MCF 10A (cell line): ENCODE results near the gene BANP. TPM values are rescaled to one million over a fixed set of nuclear protein-coding genes. Genes with fewer than 3 reads are reported as not detected.
"Not testable (repeated sequence)": the region's sequence is repeated elsewhere in the genome, so short reads cannot be mapped to it uniquely, and the experiment has no call there.

Experiments
- BruUV-seq: library from RNA; stranded (reverse); fragments of 400-500 nt; replicated peaks from 2 replicates; lab custom pipeline; 2021; lab: Mats Ljungman, UMichigan
- CTCF ChIA-PET: fragments of 300-600 bp; sonication (Branson Sonifier 250); formaldehyde crosslinking; extraction: SDS; loops from one replicate; lab custom pipeline; 2021; ENCODE audit warnings: antibody characterized with exemption, inconsistent platforms; lab: Yijun Ruan, JAX
- POLR2A ChIA-PET: fragments of 300-600, 350-650 bp; sonication (Branson Sonifier 250); formaldehyde crosslinking; extraction: SDS; loops from one replicate; lab custom pipeline; 2020; ENCODE audit warnings: antibody characterized with exemption, inconsistent platforms; lab: Yijun Ruan, JAX
- DNase-seq: peaks from one replicate; pipeline ENCODE4 v3.0.0-alpha.2; 2018; ENCODE audit not compliant: unreplicated experiment
- H3K27ac Mint-ChIP-seq: one replicate; pipeline ENCODE4 v1.8.0; 2022; ENCODE audit warnings: mild to moderate bottlenecking, low read depth, mixed read lengths; ENCODE audit not compliant: unreplicated experiment
- H3K27me3 Mint-ChIP-seq: one replicate; pipeline ENCODE4 v1.8.0; 2022; ENCODE audit warnings: mixed read lengths; ENCODE audit not compliant: insufficient read depth, unreplicated experiment
- H3K36me3 Mint-ChIP-seq: one replicate; pipeline ENCODE4 v1.8.0; 2022; ENCODE audit warnings: mild to moderate bottlenecking, moderate library complexity, mixed read lengths; ENCODE audit not compliant: insufficient read depth, unreplicated experiment
- H3K4me1 Mint-ChIP-seq: one replicate; pipeline ENCODE4 v1.8.0; 2022; ENCODE audit warnings: mixed read lengths; ENCODE audit not compliant: insufficient read depth, unreplicated experiment
- H3K4me3 Mint-ChIP-seq: one replicate; pipeline ENCODE4 v1.8.0; 2022; ENCODE audit warnings: mild to moderate bottlenecking, moderate library complexity, mixed read lengths; ENCODE audit not compliant: unreplicated experiment
- H3K9me3 Mint-ChIP-seq: one replicate; pipeline ENCODE4 v1.8.0; 2022; ENCODE audit warnings: mixed read lengths; ENCODE audit not compliant: unreplicated experiment
- CTCF ChIP-seq: fragments of 200-600 bp; IDR thresholded peaks from one replicate; pipeline ENCODE4 v1.8.0; 2022; ENCODE audit warnings: antibody characterized with exemption, mild to moderate bottlenecking; ENCODE audit not compliant: unreplicated experiment
- intact Hi-C: fragments of 100-400 bp; cut with micrococcal nuclease; formaldehyde crosslinking; loops from 2 replicates; pipeline ENCODE4 v1.14.1; 2022
- total RNA-seq: library from RNA; stranded (reverse); gene quantifications from 2 replicates; pipeline ENCODE4 v1.2.3, GENCODE V29; 2022

Gene BANP
- total RNA-seq, 1 experiment from 2014 or later: 38.2 TPM

GRCh38 chr16:88098731-88099562 lies 147.7 kb downstream of the BANP start:
- H3K4me3 Mint-ChIP-seq, H3K27ac Mint-ChIP-seq, H3K4me1 Mint-ChIP-seq, CTCF ChIA-PET, BruUV-seq, H3K9me3 Mint-ChIP-seq, DNase-seq, intact Hi-C loops, H3K36me3 Mint-ChIP-seq, POLR2A ChIA-PET: not testable (repeated sequence)
- H3K27me3 Mint-ChIP-seq: peaks cover 34% of the 10 kb centered on the region

GRCh38 chr16:88099563-88099890 lies 148.3 kb downstream of the BANP start:
- ChIA-PET POLR2A (no interaction called here), CTCF (no interaction called here)

GRCh38 chr16:88099956-88100355 lies 148.7 kb downstream of the BANP start:
- H3K36me3 Mint-ChIP-seq, POLR2A ChIA-PET, DNase-seq, CTCF ChIA-PET, BruUV-seq, H3K27ac Mint-ChIP-seq, intact Hi-C loops, H3K4me1 Mint-ChIP-seq, H3K4me3 Mint-ChIP-seq, H3K9me3 Mint-ChIP-seq: not testable (repeated sequence)
- peaks cover 34% of the 10 kb centered on the region for H3K27me3 Mint-ChIP-seq

More at GRCh38 chr16:88099563-88099890, 148.3 kb downstream of the BANP start:
- BruUV-seq: no TSS peak
- Mint-ChIP-seq H3K4me1 (peaks cover 4% of the 10 kb centered on the region), H3K4me3 (no peak overlapping the region), H3K9me3 (peaks cover 6% of the 10 kb centered on the region), H3K27ac (no peak overlapping the region), H3K36me3 (no peaks in the 10 kb centered on the region), H3K27me3 (peaks cover 34% of the 10 kb centered on the region)
- intact Hi-C loops: no loop called here
- TF ChIP-seq CTCF: no peak
- no peak for DNase-seq

- H3K4me3 Mint-ChIP-seq, POLR2A ChIA-PET, BruUV-seq, intact Hi-C loops, H3K36me3 Mint-ChIP-seq, DNase-seq, H3K9me3 Mint-ChIP-seq, H3K4me1 Mint-ChIP-seq, CTCF ChIA-PET, H3K27ac Mint-ChIP-seq: not testable (repeated sequence)
- peaks cover 34% of the 10 kb centered on the region for H3K27me3 Mint-ChIP-seq
Observed at GRCh38 chr16:88100801-88101622, 149.8 kb downstream of the BANP start.

- DNase-seq, POLR2A ChIA-PET, H3K36me3 Mint-ChIP-seq, BruUV-seq, H3K27ac Mint-ChIP-seq, CTCF ChIA-PET, H3K4me3 Mint-ChIP-seq, H3K9me3 Mint-ChIP-seq, intact Hi-C loops, H3K4me1 Mint-ChIP-seq: not testable (repeated sequence)
- H3K27me3 Mint-ChIP-seq: peaks cover 34% of the 10 kb centered on the region
Observed at GRCh38 chr16:88101623-88102105, 150.4 kb downstream of the BANP start.
